GM06990 (cell line): ENCODE data around the gene MIER3.

ENCODE experiments used
- DNase-seq: peaks from one replicate; pipeline ENCODE4 v3.0.0-alpha.2; 2011; ENCODE audit not compliant: insufficient read length; ENCODE audit errors: extremely low read depth
- H3K27me3 ChIP-seq: replicated peaks from 2 replicates; pipeline ENCODE4 v1.6.0; 2011; ENCODE audit warnings: low read length; ENCODE audit not compliant: control insufficient read depth, insufficient read depth
- H3K36me3 ChIP-seq: 2 replicates; pipeline ENCODE4 v1.5.1; 2011; ENCODE audit warnings: low read length; ENCODE audit not compliant: control insufficient read depth, insufficient read depth
- H3K4me3 ChIP-seq: replicated peaks from 2 replicates; pipeline ENCODE4 v1.5.1; 2011; ENCODE audit warnings: low read depth, mild to moderate bottlenecking, control low read depth, low read length
- CTCF ChIP-seq: IDR thresholded peaks from 2 replicates; pipeline ENCODE4 v1.5.1; 2011; ENCODE audit warnings: low read length, control low read depth, mild to moderate bottlenecking, inconsistent platforms; ENCODE audit not compliant: insufficient read depth, poor library complexity, severe bottlenecking

MIER3 gene

GRCh38 chr5:56909294-56910209, 42.4 kb downstream of the MIER3 start, which contains the start of gene SETD9:
Gene SETD9, plus strand, starts transcription at chr5:56909596. Its CDS starts 50 bp downstream, at chr5:56909646.
- no peak for TF ChIP-seq CTCF
- H3K36me3 ChIP-seq = no peaks in the 10 kb centered on the region
- H3K4me3 ChIP-seq = peak within 1 kb of the TSS; percentile 81

GRCh38 chr5:56908942-56909293, 43.0 kb downstream of the MIER3 start:
- no peak for TF ChIP-seq CTCF
- Histone ChIP-seq H3K36me3 (no peaks in the 10 kb centered on the region), H3K27me3 (no peaks in the 10 kb centered on the region), H3K4me3 (peak overlapping the region; percentile 81)
- no peak for DNase-seq

More at GRCh38 chr5:56909294-56910209, 42.4 kb downstream of the MIER3 start, which contains the start of gene SETD9:
- peak; percentile 97 for DNase-seq
- no peaks in the 10 kb centered on the region for H3K27me3 ChIP-seq

GRCh38 chr5:56900858-56901578, 50.9 kb downstream of the MIER3 start:
- TF ChIP-seq CTCF = peak; percentile 61
- H3K4me3 ChIP-seq = no peak overlapping the region
- H3K27me3 ChIP-seq = no peaks in the 10 kb centered on the region
- no peaks in the 10 kb centered on the region for H3K36me3 ChIP-seq
- DNase-seq = no peak

GRCh38 chr5:56900395-56900794, 51.5 kb downstream of the MIER3 start:
- no peaks in the 10 kb centered on the region for H3K27me3 ChIP-seq
- no peak for DNase-seq
- H3K36me3 ChIP-seq = no peaks in the 10 kb centered on the region
- no peak overlapping the region for H3K4me3 ChIP-seq
- no peak for TF ChIP-seq CTCF

- H3K36me3 ChIP-seq = no peaks in the 10 kb centered on the region
- no peak overlapping the region for H3K4me3 ChIP-seq
- TF ChIP-seq CTCF = no peak
- no peaks in the 10 kb centered on the region for H3K27me3 ChIP-seq
- no peak for DNase-seq
Observed at GRCh38 chr5:56898213-56898612, 53.7 kb downstream of the MIER3 start.
